AG04450 (cell line): ENCODE data around the gene GUSB. TPM values are rescaled to one million over a fixed set of nuclear protein-coding genes. Genes with fewer than 3 reads are reported as not detected.

Experiments
- CTCF ChIA-PET: fragments of 300-600, 350-600 bp; formaldehyde crosslinking; extraction: SDS; loops from one replicate; lab custom pipeline; 2022; ENCODE audit warnings: antibody characterized with exemption, inconsistent platforms; lab: Charles Lee
- POLR2A ChIA-PET: fragments of 350-600 bp; formaldehyde crosslinking; extraction: SDS; loops from one replicate; lab custom pipeline; 2021; ENCODE audit warnings: antibody characterized with exemption, inconsistent platforms; lab: Yijun Ruan, JAX
- DNase-seq: peaks from one replicate; pipeline ENCODE4 v3.0.0-alpha.2; 2011; ENCODE audit warnings: low read depth, low spot score
- H3K27ac ChIP-seq: one replicate; pipeline ENCODE4 v1.5.1; 2012; ENCODE audit warnings: low read depth, low read length, control low read depth
- H3K27me3 ChIP-seq: one replicate; pipeline ENCODE4 v1.6.0; 2012; ENCODE audit warnings: low read length; ENCODE audit not compliant: control insufficient read depth, insufficient read depth
- H3K4me3 ChIP-seq: 2 replicates; pipeline ENCODE4 v1.5.1; 2011; ENCODE audit warnings: mild to moderate bottlenecking, low read depth, low read length, control low read depth
- H3K9me3 ChIP-seq: 2 replicates; pipeline ENCODE4 v1.5.1; 2012; ENCODE audit warnings: low read length; ENCODE audit not compliant: control insufficient read depth, insufficient read depth
- polyA plus RNA-seq: library from polyadenylated mRNA; depleted of rRNA; stranded (reverse); fragments of >200 nt; gene quantifications from 2 replicates; pipeline ENCODE4 v1.2.3, GENCODE V29; 2011
- TF ChIP-seq, protein P1 (sequence below): IDR thresholded peaks from 2 replicates; pipeline ENCODE4 v1.5.1; 2011; ENCODE audit warnings: low read depth, low read length, control low read depth, inconsistent platforms

The GUSB gene
- polyA plus RNA-seq, 1 experiment: 49.3 TPM

DNA sequence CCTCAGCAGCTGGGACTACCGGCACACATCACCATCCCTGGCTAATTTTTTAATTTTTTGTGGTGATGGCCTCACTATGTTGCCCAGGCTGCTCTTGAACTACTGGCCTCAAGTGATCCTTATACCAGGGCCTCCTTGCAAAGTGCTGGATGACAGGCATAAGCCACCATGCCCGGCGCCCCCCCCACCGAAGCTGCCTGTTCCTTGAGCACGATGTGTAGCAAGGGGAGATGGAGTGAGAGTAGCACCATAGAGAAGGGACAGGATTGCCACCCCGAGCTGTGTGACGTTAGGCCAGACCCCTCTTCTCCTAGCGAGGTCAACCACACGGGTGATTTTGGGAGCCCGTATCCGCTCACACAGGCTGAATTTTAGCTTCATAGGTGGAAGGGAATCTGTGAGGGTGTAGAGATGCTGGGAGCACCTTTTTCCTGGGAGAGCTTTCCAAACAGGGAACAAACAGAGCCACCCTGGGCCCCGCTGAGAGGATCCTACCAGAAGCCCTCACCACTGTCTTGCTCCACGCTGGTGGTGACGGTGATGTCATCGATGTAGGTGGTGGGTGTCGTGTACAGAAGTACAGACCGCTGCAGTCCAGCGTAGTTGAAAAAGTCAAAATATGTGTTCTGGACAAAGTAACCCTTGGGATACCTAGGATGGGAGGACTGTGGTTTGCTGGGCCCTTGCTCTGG lies 3.0 kb downstream of the GUSB start:
- H3K4me3 ChIP-seq: no peak overlapping the region
- CTCF ChIA-PET: no interaction called here
- POLR2A ChIA-PET: no interaction called here
- DNase-seq: no peak
- H3K27ac ChIP-seq: no peak overlapping the region
- H3K27me3 ChIP-seq: no peaks in the 10 kb centered on the region
- TF ChIP-seq, protein P1, sequence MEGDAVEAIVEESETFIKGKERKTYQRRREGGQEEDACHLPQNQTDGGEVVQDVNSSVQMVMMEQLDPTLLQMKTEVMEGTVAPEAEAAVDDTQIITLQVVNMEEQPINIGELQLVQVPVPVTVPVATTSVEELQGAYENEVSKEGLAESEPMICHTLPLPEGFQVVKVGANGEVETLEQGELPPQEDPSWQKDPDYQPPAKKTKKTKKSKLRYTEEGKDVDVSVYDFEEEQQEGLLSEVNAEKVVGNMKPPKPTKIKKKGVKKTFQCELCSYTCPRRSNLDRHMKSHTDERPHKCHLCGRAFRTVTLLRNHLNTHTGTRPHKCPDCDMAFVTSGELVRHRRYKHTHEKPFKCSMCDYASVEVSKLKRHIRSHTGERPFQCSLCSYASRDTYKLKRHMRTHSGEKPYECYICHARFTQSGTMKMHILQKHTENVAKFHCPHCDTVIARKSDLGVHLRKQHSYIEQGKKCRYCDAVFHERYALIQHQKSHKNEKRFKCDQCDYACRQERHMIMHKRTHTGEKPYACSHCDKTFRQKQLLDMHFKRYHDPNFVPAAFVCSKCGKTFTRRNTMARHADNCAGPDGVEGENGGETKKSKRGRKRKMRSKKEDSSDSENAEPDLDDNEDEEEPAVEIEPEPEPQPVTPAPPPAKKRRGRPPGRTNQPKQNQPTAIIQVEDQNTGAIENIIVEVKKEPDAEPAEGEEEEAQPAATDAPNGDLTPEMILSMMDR: no peak
- no peaks in the 10 kb centered on the region; the same call in 1 of the 2 replicates for H3K9me3 ChIP-seq

DNA sequence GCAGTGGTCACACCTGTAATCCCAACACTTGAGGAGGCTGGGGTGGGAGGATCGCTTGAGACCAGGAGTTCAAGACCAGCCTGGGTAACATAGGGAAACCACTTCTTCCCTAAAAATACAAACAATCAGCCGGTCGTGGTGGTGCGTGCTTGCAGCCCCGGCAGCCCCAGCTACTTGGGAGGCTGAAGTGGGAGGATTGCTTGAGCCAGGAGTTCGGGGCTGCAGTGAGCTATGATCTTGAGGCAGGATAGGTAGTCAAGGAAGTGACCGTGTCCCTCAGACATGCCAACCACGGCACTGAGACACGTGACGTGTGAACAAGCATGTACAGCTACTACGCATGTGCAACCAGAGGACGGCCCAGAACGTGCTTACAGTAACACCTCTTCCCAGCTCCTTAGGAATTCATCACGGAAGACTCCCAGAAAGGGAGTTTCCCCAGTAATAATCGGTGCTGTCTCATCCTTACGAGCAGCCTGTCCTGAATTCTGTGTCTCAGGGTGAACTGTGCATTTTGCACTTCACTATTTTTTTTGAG lies 5.3 kb downstream of the GUSB start:
- CTCF ChIA-PET: no interaction called here

DNA sequence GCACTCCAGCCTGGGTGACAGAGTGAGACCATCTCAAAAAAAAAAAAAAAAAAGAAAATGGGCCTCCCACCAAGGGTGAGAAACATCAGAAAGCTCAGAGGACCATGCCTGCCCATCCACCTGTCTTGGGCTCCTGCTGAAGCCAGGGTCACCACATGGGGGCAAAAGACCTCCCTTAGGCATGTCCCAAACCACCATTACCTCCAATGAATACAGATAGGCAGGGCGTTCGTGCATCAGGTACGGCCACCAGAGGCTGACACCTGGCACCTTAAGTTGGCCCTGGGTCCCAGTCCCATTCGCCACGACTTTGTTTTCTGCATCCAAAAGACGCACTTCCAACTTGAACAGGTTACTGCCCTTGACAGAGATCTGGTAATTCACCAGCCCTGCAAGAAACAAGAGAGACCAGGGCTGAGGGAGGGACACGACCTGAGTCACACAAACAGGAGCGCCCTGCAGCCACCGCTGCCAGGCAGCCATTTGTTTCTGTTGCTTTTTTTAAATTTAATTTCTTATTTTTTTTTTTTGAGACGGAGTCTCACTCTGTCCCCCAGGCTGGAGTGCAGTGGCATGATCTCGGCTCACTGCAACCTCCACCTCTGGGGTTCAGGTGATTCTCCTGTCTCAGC lies 6.1 kb downstream of the GUSB start:
- TF ChIP-seq, protein P1: no peak
- CTCF ChIA-PET: interaction anchor here (0.6 kb wide), 1 partner anchor 132 kb away, joined by 8 read pairs; no protein-coding TSS in a partner anchor
- DNase-seq: no peak

More for the DNA sequence above, 5.3 kb downstream of the GUSB start:
- Histone ChIP-seq H3K27ac (no peak overlapping the region), H3K27me3 (no peaks in the 10 kb centered on the region), H3K4me3 (no peak overlapping the region), H3K9me3 (no peaks in the 10 kb centered on the region; the same call in 1 of the 2 replicates)
- POLR2A ChIA-PET: no interaction called here
- TF ChIP-seq, protein P1: no peak
- no peak for DNase-seq

GRCh38 chr7:65974876-65975275 lies 7.1 kb downstream of the GUSB start:
- Histone ChIP-seq H3K4me3 (no peak overlapping the region), H3K9me3 (no peaks in the 10 kb centered on the region), H3K27ac (no peak overlapping the region), H3K27me3 (no peaks in the 10 kb centered on the region)
- POLR2A ChIA-PET: no interaction called here
- CTCF ChIA-PET: no interaction called here
- no peak for DNase-seq
- TF ChIP-seq, protein P1: no peak

More for the DNA sequence above, 6.1 kb downstream of the GUSB start:
- POLR2A ChIA-PET: no interaction called here
- Histone ChIP-seq H3K9me3 (no peaks in the 10 kb centered on the region), H3K27ac (no peak overlapping the region), H3K4me3 (no peak overlapping the region), H3K27me3 (no peaks in the 10 kb centered on the region)
